GM23338 (cell line): ENCODE data around the gene PPP2R5E. TPM values are rescaled to one million over a fixed set of nuclear protein-coding genes. Genes with fewer than 3 reads are reported as not detected.

Experiments used
- ATAC-seq: fragments of 200-7000 bp; cut with Tn5 transposase; 3 replicates; pipeline ENCODE4 v1.9.1; 2020
- DNase-seq: peaks from one replicate; pipeline ENCODE4 v3.0.0-alpha.2; 2015; ENCODE audit warnings: low spot score
- H2AFZ ChIP-seq: fragments of 200-600 bp; sonication (generic); 2 replicates; pipeline ENCODE4 v1.8.0; 2016; ENCODE audit warnings: antibody characterized with exemption, mild to moderate bottlenecking, moderate library complexity
- H3F3A ChIP-seq: fragments of 200-600 bp; sonication (generic); replicated peaks from 2 replicates; pipeline ENCODE4 v1.8.0; 2017; ENCODE audit warnings: antibody characterized with exemption, mixed run types, low read depth
- H3K27ac ChIP-seq: fragments of 200-600 bp; sonication (generic); 2 replicates; pipeline ENCODE4 v1.6.1; 2016; ENCODE audit warnings: low read depth
- H3K27me3 ChIP-seq: fragments of 200-600 bp; sonication (generic); 2 replicates; pipeline ENCODE4 v1.8.0; 2016; ENCODE audit warnings: mild to moderate bottlenecking, mixed run types, moderate library complexity; ENCODE audit not compliant: insufficient read depth
- H3K36me3 ChIP-seq: fragments of 200-600 bp; sonication (generic); 2 replicates; pipeline ENCODE4 v1.8.0; 2016; ENCODE audit warnings: mild to moderate bottlenecking; ENCODE audit not compliant: insufficient read depth
- H3K4me1 ChIP-seq: fragments of 200-600 bp; sonication (generic); 2 replicates; pipeline ENCODE4 v1.8.0; 2016; ENCODE audit warnings: mild to moderate bottlenecking, moderate library complexity; ENCODE audit not compliant: insufficient read depth
- H3K4me2 ChIP-seq: fragments of 200-600 bp; sonication (generic); 2 replicates; pipeline ENCODE4 v1.7.1; 2017; ENCODE audit warnings: mixed run types
- H3K4me3 ChIP-seq: fragments of 200-600 bp; sonication (generic); 2 replicates; pipeline ENCODE4 v1.6.1; 2016; ENCODE audit warnings: mixed run types
- H3K79me2 ChIP-seq: fragments of 200-600 bp; sonication (generic); replicated peaks from 2 replicates; pipeline ENCODE4 v1.8.0; 2017; ENCODE audit warnings: mild to moderate bottlenecking; ENCODE audit not compliant: insufficient read depth
- H3K9me2 ChIP-seq: fragments of 200-600 bp; sonication (generic); 2 replicates; pipeline ENCODE4 v1.8.0; 2017; ENCODE audit not compliant: insufficient read depth
- H4K20me1 ChIP-seq: fragments of 200-600 bp; sonication (generic); replicated peaks from 2 replicates; pipeline ENCODE4 v1.8.0; 2017; ENCODE audit warnings: mild to moderate bottlenecking; ENCODE audit not compliant: insufficient read depth
- H3K27ac Mint-ChIP-seq: 2 replicates; pipeline ENCODE4 v1.8.0; 2020; ENCODE audit warnings: inconsistent platforms, mild to moderate bottlenecking, moderate library complexity, mixed read lengths
- H3K27me3 Mint-ChIP-seq: 3 replicates; pipeline ENCODE4 v1.8.0; 2022; ENCODE audit warnings: low read depth, mild to moderate bottlenecking, moderate library complexity, mixed read lengths, inconsistent platforms; ENCODE audit not compliant: insufficient read depth, poor library complexity
- H3K36me3 Mint-ChIP-seq: 3 replicates; pipeline ENCODE4 v1.8.0; 2021; ENCODE audit warnings: low read depth, mild to moderate bottlenecking, inconsistent platforms, moderate library complexity, mixed read lengths
- H3K4me1 Mint-ChIP-seq: 3 replicates; pipeline ENCODE4 v1.8.0; 2020; ENCODE audit warnings: mild to moderate bottlenecking, inconsistent platforms, mixed read lengths
- H3K4me3 Mint-ChIP-seq: 3 replicates; pipeline ENCODE4 v1.8.0; 2021; ENCODE audit warnings: moderate library complexity, mild to moderate bottlenecking, inconsistent platforms, mixed read lengths
- H3K9me3 Mint-ChIP-seq: 3 replicates; pipeline ENCODE4 v1.8.0; 2020; ENCODE audit warnings: moderate library complexity, mild to moderate bottlenecking, inconsistent platforms, mixed read lengths
- CREB1 ChIP-seq: fragments of 250-450 bp; sonication (Bioruptor Pico); IDR thresholded peaks from 2 replicates; pipeline ENCODE4 v1.5.0; 2020; ENCODE audit warnings: low read depth, mild to moderate bottlenecking, moderate library complexity
- EZH2 ChIP-seq: fragments of 200-600 bp; sonication (generic); IDR thresholded peaks from one replicate; pipeline ENCODE4 v1.8.0; 2017; ENCODE audit warnings: antibody characterized with exemption, mild to moderate bottlenecking, low read depth; ENCODE audit not compliant: unreplicated experiment
- EZH2phosphoT487 ChIP-seq: fragments of 200-600 bp; sonication (generic); IDR thresholded peaks from one replicate; pipeline ENCODE4 v1.8.1; 2018; ENCODE audit warnings: antibody characterized with exemption; ENCODE audit not compliant: unreplicated experiment
- JUNB ChIP-seq: IDR thresholded peaks from one replicate; pipeline ENCODE4 v1.6.1; 2016; ENCODE audit warnings: antibody characterized with exemption; ENCODE audit not compliant: unreplicated experiment
- NANOG ChIP-seq: IDR thresholded peaks from 2 replicates; pipeline ENCODE4 v1.6.1; 2016; ENCODE audit warnings: antibody characterized with exemption, borderline replicate concordance
- POLR2AphosphoS5 ChIP-seq: IDR thresholded peaks from 2 replicates; pipeline ENCODE4 v1.6.1; 2016; ENCODE audit warnings: antibody characterized with exemption, low read depth
- STAT1 ChIP-seq: IDR thresholded peaks from one replicate; pipeline ENCODE4 v1.6.1; 2016; ENCODE audit warnings: antibody characterized with exemption; ENCODE audit not compliant: unreplicated experiment
- ZNF114 ChIP-seq: fragments of 250-450 bp; sonication (Bioruptor Pico); IDR thresholded peaks from 2 replicates; pipeline ENCODE4 v1.5.0; 2020; ENCODE audit warnings: mild to moderate bottlenecking, moderate library complexity
- ZNF331 ChIP-seq: fragments of 250-450 bp; sonication (Bioruptor Pico); IDR thresholded peaks from 2 replicates; pipeline ENCODE4 v1.5.0; 2020; ENCODE audit warnings: low read depth, mild to moderate bottlenecking, moderate library complexity
- polyA plus RNA-seq: library from polyadenylated mRNA; unstranded; fragments of >200 nt; fragmentation: Nextera tagmentation; extraction: Ambion mirVana; gene quantifications from 2 replicates; pipeline ENCODE4 v1.2.1, GENCODE V29; 2016
- total RNA-seq: library from RNA; depleted of rRNA; stranded (reverse); fragments of >200 nt; shearing (Covaris generic); gene quantifications from 2 replicates; pipeline ENCODE4 v1.2.3, GENCODE V29; 2014
- TF ChIP-seq, protein P1 (sequence below): fragments of 250-450 bp; sonication (Bioruptor Pico); IDR thresholded peaks from 2 replicates; pipeline ENCODE4 v1.5.0; 2020; ENCODE audit warnings: mild to moderate bottlenecking, moderate library complexity
- TF ChIP-seq, protein P2 (sequence below), 2 experiments: fragments of 200-600 bp in 1 of 2; sonication (generic) in 1 of 2; conservative IDR thresholded peaks; 2 replicates each; pipeline versions ENCODE4 v1.5.1 to v1.6.1; 2016 to 2017; ENCODE audit warnings: antibody characterized with exemption in 2 of 2, low read depth in 2 of 2, mild to moderate bottlenecking in 2 of 2, moderate library complexity in 1 of 2
- TF ChIP-seq, protein P3 (sequence below): IDR thresholded peaks from one replicate; pipeline ENCODE4 v1.6.1; 2018; ENCODE audit warnings: antibody characterized with exemption; ENCODE audit not compliant: unreplicated experiment
- TF ChIP-seq, protein P4 (sequence below): IDR thresholded peaks from 2 replicates; pipeline ENCODE4 v1.6.1; 2016; ENCODE audit warnings: antibody characterized with exemption

PPP2R5E gene
- total and polyA plus RNA-seq, 2 experiments from 2014 or later: 40.9 to 45.5 TPM

DNA sequence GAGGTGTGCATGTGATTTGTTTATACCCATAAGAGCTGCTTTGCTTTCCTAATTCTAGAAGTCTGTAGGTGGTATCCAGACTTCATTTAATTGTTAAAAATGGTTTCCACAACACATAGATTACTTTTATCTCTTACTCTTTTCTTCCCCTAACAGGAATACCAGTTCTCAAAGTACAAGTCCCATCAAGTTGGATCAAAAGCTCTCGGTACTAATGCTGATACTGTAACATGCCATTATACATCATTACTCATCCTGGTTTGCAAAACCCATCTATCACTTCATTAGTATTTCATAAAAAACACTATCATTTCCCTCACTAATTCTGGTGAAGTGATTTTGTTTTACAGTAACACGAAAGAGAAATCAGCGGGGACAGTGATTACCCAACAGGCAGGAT is 94.3 kb downstream of the PPP2R5E start:
- Histone ChIP-seq H3K4me2 (no peak overlapping the region), H2AFZ (no peak overlapping the region), H3K4me1 (no peaks in the 10 kb centered on the region), H3F3A (no peaks in the 10 kb centered on the region), H3K27me3 (no peaks in the 10 kb centered on the region), H3K9me2 (no peaks in the 10 kb centered on the region), H4K20me1 (peaks cover 18% of the 10 kb centered on the region), H3K79me2 (peaks cover 87% of the 10 kb centered on the region), H3K4me3 (no peak overlapping the region), H3K27ac (no peak overlapping the region), H3K36me3 (no peaks in the 10 kb centered on the region)
- Mint-ChIP-seq H3K4me1 (no peaks in the 10 kb centered on the region), H3K27ac (no peak overlapping the region), H3K9me3 (no peaks in the 10 kb centered on the region), H3K4me3 (no peak overlapping the region), H3K27me3 (peaks cover 3% of the 10 kb centered on the region), H3K36me3 (peaks cover 12% of the 10 kb centered on the region; the same call in 2 of the 3 replicates)
- DNase-seq: no peak
- ATAC-seq: no peak
- TF ChIP-seq NANOG: no peak
- TF ChIP-seq JUNB: no peak
- TF ChIP-seq, protein P1, sequence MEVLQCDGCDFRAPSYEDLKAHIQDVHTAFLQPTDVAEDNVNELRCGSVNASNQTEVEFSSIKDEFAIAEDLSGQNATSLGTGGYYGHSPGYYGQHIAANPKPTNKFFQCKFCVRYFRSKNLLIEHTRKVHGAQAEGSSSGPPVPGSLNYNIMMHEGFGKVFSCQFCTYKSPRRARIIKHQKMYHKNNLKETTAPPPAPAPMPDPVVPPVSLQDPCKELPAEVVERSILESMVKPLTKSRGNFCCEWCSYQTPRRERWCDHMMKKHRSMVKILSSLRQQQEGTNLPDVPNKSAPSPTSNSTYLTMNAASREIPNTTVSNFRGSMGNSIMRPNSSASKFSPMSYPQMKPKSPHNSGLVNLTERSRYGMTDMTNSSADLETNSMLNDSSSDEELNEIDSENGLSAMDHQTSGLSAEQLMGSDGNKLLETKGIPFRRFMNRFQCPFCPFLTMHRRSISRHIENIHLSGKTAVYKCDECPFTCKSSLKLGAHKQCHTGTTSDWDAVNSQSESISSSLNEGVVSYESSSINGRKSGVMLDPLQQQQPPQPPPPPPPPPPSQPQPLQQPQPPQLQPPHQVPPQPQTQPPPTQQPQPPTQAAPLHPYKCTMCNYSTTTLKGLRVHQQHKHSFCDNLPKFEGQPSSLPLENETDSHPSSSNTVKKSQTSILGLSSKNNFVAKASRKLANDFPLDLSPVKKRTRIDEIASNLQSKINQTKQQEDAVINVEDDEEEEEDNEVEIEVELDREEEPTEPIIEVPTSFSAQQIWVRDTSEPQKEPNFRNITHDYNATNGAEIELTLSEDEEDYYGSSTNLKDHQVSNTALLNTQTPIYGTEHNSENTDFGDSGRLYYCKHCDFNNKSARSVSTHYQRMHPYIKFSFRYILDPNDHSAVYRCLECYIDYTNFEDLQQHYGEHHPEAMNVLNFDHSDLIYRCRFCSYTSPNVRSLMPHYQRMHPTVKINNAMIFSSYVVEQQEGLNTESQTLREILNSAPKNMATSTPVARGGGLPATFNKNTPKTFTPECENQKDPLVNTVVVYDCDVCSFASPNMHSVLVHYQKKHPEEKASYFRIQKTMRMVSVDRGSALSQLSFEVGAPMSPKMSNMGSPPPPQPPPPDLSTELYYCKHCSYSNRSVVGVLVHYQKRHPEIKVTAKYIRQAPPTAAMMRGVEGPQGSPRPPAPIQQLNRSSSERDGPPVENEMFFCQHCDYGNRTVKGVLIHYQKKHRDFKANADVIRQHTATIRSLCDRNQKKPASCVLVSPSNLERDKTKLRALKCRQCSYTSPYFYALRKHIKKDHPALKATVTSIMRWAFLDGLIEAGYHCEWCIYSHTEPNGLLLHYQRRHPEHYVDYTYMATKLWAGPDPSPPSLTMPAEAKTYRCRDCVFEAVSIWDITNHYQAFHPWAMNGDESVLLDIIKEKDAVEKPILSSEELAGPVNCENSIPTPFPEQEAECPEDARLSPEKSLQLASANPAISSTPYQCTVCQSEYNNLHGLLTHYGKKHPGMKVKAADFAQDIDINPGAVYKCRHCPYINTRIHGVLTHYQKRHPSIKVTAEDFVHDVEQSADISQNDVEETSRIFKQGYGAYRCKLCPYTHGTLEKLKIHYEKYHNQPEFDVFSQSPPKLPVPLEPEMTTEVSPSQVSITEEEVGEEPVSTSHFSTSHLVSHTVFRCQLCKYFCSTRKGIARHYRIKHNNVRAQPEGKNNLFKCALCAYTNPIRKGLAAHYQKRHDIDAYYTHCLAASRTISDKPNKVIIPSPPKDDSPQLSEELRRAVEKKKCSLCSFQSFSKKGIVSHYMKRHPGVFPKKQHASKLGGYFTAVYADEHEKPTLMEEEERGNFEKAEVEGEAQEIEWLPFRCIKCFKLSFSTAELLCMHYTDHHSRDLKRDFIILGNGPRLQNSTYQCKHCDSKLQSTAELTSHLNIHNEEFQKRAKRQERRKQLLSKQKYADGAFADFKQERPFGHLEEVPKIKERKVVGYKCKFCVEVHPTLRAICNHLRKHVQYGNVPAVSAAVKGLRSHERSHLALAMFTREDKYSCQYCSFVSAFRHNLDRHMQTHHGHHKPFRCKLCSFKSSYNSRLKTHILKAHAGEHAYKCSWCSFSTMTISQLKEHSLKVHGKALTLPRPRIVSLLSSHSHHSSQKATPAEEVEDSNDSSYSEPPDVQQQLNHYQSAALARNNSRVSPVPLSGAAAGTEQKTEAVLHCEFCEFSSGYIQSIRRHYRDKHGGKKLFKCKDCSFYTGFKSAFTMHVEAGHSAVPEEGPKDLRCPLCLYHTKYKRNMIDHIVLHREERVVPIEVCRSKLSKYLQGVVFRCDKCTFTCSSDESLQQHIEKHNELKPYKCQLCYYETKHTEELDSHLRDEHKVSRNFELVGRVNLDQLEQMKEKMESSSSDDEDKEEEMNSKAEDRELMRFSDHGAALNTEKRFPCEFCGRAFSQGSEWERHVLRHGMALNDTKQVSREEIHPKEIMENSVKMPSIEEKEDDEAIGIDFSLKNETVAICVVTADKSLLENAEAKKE (CRISPR knock-in tag): no peak
- TF ChIP-seq, protein P2, sequence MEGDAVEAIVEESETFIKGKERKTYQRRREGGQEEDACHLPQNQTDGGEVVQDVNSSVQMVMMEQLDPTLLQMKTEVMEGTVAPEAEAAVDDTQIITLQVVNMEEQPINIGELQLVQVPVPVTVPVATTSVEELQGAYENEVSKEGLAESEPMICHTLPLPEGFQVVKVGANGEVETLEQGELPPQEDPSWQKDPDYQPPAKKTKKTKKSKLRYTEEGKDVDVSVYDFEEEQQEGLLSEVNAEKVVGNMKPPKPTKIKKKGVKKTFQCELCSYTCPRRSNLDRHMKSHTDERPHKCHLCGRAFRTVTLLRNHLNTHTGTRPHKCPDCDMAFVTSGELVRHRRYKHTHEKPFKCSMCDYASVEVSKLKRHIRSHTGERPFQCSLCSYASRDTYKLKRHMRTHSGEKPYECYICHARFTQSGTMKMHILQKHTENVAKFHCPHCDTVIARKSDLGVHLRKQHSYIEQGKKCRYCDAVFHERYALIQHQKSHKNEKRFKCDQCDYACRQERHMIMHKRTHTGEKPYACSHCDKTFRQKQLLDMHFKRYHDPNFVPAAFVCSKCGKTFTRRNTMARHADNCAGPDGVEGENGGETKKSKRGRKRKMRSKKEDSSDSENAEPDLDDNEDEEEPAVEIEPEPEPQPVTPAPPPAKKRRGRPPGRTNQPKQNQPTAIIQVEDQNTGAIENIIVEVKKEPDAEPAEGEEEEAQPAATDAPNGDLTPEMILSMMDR (conservative IDR thresholded peaks at IDR 0.05; ENCODE audit: low read depth in 2 of 2): no peak
- no peak for TF ChIP-seq ZNF114 (CRISPR knock-in tag)
- TF ChIP-seq, protein P3, sequence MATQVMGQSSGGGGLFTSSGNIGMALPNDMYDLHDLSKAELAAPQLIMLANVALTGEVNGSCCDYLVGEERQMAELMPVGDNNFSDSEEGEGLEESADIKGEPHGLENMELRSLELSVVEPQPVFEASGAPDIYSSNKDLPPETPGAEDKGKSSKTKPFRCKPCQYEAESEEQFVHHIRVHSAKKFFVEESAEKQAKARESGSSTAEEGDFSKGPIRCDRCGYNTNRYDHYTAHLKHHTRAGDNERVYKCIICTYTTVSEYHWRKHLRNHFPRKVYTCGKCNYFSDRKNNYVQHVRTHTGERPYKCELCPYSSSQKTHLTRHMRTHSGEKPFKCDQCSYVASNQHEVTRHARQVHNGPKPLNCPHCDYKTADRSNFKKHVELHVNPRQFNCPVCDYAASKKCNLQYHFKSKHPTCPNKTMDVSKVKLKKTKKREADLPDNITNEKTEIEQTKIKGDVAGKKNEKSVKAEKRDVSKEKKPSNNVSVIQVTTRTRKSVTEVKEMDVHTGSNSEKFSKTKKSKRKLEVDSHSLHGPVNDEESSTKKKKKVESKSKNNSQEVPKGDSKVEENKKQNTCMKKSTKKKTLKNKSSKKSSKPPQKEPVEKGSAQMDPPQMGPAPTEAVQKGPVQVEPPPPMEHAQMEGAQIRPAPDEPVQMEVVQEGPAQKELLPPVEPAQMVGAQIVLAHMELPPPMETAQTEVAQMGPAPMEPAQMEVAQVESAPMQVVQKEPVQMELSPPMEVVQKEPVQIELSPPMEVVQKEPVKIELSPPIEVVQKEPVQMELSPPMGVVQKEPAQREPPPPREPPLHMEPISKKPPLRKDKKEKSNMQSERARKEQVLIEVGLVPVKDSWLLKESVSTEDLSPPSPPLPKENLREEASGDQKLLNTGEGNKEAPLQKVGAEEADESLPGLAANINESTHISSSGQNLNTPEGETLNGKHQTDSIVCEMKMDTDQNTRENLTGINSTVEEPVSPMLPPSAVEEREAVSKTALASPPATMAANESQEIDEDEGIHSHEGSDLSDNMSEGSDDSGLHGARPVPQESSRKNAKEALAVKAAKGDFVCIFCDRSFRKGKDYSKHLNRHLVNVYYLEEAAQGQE: no peak
- TF ChIP-seq STAT1: no peak
- no peak for TF ChIP-seq CREB1 (CRISPR knock-in tag)
- TF ChIP-seq POLR2AphosphoS5: no peak
- TF ChIP-seq ZNF331 (CRISPR knock-in tag): no peak
- no peak for TF ChIP-seq EZH2phosphoT487
- no peak for TF ChIP-seq EZH2
- TF ChIP-seq, protein P4, sequence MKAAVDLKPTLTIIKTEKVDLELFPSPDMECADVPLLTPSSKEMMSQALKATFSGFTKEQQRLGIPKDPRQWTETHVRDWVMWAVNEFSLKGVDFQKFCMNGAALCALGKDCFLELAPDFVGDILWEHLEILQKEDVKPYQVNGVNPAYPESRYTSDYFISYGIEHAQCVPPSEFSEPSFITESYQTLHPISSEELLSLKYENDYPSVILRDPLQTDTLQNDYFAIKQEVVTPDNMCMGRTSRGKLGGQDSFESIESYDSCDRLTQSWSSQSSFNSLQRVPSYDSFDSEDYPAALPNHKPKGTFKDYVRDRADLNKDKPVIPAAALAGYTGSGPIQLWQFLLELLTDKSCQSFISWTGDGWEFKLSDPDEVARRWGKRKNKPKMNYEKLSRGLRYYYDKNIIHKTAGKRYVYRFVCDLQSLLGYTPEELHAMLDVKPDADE: no peak
